Gastroesophageal sphincter (tissue), 3 donors: Measurements from ENCODE around the gene RSPH3.
"Not testable (repeated sequence)": the region's sequence is repeated elsewhere in the genome, so short reads cannot be mapped to it uniquely, and the experiment has no call there.

Source experiments
- EP300 ChIP-seq: sonication (generic); formaldehyde crosslinking; IDR thresholded peaks from one replicate; pipeline ENCODE4 v1.6.1; 2017; ENCODE audit warnings: antibody characterized with exemption, mild to moderate bottlenecking
- POLR2A ChIP-seq, 2 donors: fragments of 450-650 bp; IDR thresholded peaks; one replicate each; pipeline ENCODE4 v1.6.1; 2017; ENCODE audit warnings: antibody characterized with exemption in 2 of 2, mild to moderate bottlenecking in 2 of 2, moderate library complexity in 1 of 2
- POLR2AphosphoS5 ChIP-seq: sonication (generic); formaldehyde crosslinking; IDR thresholded peaks from one replicate; pipeline ENCODE4 v1.6.1; 2017; ENCODE audit warnings: antibody characterized with exemption
- TF ChIP-seq, protein P1 (sequence below), 4 experiments: fragments of 200-600 bp in 2 of 4; fragments of 450-650 bp in 2 of 4; sonication (generic) in 1 of 4; IDR thresholded peaks; one replicate each; pipeline ENCODE4 v1.5.1; 2017 to 2019; ENCODE audit warnings: antibody characterized with exemption in 4 of 4, mild to moderate bottlenecking in 2 of 4, moderate library complexity in 2 of 4

DNA sequence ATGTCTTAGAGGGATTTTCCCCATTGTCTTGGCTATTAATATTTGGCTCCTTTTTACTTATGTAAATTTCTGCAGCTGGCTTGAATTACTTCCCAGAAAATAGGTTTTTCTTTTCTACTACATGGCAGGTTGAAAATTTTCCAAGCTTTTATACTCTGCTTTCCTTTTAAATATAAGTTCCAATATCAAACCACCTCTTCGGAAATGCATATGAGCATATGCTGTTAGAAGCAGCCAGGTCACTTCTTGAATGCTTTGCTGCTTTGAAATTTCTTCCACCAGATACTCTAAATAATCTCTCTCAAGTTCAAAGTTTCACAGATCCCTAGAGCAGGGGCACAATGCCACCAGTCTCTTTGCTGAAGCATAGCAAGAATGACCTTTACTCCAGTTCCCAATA is 25.2 kb upstream of the RSPH3 start:
- TF ChIP-seq, protein P1, sequence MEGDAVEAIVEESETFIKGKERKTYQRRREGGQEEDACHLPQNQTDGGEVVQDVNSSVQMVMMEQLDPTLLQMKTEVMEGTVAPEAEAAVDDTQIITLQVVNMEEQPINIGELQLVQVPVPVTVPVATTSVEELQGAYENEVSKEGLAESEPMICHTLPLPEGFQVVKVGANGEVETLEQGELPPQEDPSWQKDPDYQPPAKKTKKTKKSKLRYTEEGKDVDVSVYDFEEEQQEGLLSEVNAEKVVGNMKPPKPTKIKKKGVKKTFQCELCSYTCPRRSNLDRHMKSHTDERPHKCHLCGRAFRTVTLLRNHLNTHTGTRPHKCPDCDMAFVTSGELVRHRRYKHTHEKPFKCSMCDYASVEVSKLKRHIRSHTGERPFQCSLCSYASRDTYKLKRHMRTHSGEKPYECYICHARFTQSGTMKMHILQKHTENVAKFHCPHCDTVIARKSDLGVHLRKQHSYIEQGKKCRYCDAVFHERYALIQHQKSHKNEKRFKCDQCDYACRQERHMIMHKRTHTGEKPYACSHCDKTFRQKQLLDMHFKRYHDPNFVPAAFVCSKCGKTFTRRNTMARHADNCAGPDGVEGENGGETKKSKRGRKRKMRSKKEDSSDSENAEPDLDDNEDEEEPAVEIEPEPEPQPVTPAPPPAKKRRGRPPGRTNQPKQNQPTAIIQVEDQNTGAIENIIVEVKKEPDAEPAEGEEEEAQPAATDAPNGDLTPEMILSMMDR (IDR thresholded peaks at IDR 0.05): not testable (repeated sequence)
- not testable (repeated sequence) for TF ChIP-seq POLR2AphosphoS5; POLR2A (IDR thresholded peaks at IDR 0.05); EP300
